H1 (cell line): ENCODE results near the gene FTCDNL1. TPM values are rescaled to one million over a fixed set of nuclear protein-coding genes. Genes with fewer than 3 reads are reported as not detected.

ENCODE experiments used
- CTCF ChIA-PET: fragments of 300-600 bp; sonication (Branson Sonifier 250); formaldehyde crosslinking; loops from one replicate; lab custom pipeline; 2021; ENCODE audit not compliant: partially characterized antibody; lab: Charles Lee
- POLR2A ChIA-PET: fragments of 300-600 bp; sonication (Branson Sonifier 250); formaldehyde crosslinking; loops from one replicate; lab custom pipeline; 2021; ENCODE audit warnings: inconsistent platforms; ENCODE audit not compliant: partially characterized antibody; lab: Charles Lee
- DNase-seq, 2 experiments: peaks; one replicate each; pipeline versions ENCODE4 v3.0.0 to v3.0.0-alpha.2; 2010 to 2022; ENCODE audit warnings: low spot score in 2 of 2, low read depth in 1 of 2, mixed read lengths in 1 of 2
- FAIRE-seq: peaks from 2 replicates; lab custom pipeline; 2011; peaks lifted over from hg19 to GRCh38; lab: Jason Lieb, UNC
- H2AFZ ChIP-seq: 2 replicates; pipeline ENCODE4 v1.8.1; 2012; ENCODE audit warnings: low read length, inconsistent platforms
- H2AK5ac ChIP-seq: 2 replicates; pipeline ENCODE4 v1.6.1; 2013; ENCODE audit warnings: low read depth, low read length
- H2BK120ac ChIP-seq: replicated peaks from 2 replicates; pipeline ENCODE3; 2013; ENCODE audit warnings: low read depth, low read length, inconsistent platforms
- H2BK12ac ChIP-seq: 2 replicates; pipeline ENCODE4 v1.6.1; 2013; ENCODE audit warnings: low read depth, low read length
- H2BK15ac ChIP-seq: 2 replicates; pipeline ENCODE4 v1.6.1; 2013; ENCODE audit warnings: low read length
- H2BK20ac ChIP-seq: 2 replicates; pipeline ENCODE4 v1.6.1; 2013; ENCODE audit warnings: low read length
- H2BK5ac ChIP-seq: 2 replicates; pipeline ENCODE4 v1.6.1; 2013; ENCODE audit warnings: low read depth, low read length
- H3K14ac ChIP-seq: 2 replicates; pipeline ENCODE4 v1.6.1; 2013; ENCODE audit warnings: inconsistent platforms; ENCODE audit not compliant: insufficient read length
- H3K18ac ChIP-seq: 2 replicates; pipeline ENCODE4 v1.6.1; 2013; ENCODE audit warnings: low read length; ENCODE audit errors: extremely low read depth
- H3K23ac ChIP-seq: 2 replicates; pipeline ENCODE4 v1.6.1; 2013; ENCODE audit warnings: inconsistent platforms; ENCODE audit not compliant: insufficient read length
- H3K23me2 ChIP-seq: 2 replicates; pipeline ENCODE4 v1.6.1; 2013; ENCODE audit warnings: low read depth, low read length
- H3K27ac ChIP-seq: 2 replicates; pipeline ENCODE4 v1.6.1; 2011; ENCODE audit warnings: low read depth, low read length, inconsistent platforms
- H3K27me3 ChIP-seq, 4 experiments: replicated peaks in 1 of 4; 1 replicate in 1 of 4; 2 replicates in 3 of 4; pipeline versions ENCODE4 v1.6.1 to v1.8.1; 2011 to 2013; ENCODE audit warnings: low read length in 3 of 4, mild to moderate bottlenecking in 3 of 4, inconsistent platforms in 2 of 4, mixed read lengths in 2 of 4, moderate library complexity in 1 of 4; ENCODE audit not compliant: control insufficient read depth in 3 of 4, insufficient read depth in 3 of 4; ENCODE audit errors: extremely low read depth in 1 of 4
- H3K36me3 ChIP-seq, 4 experiments: 2 replicates each; pipeline versions ENCODE4 v1.6.1 to v1.8.1; 2011 to 2013; ENCODE audit warnings: mild to moderate bottlenecking in 4 of 4, low read length in 3 of 4, moderate library complexity in 2 of 4, control low read depth in 1 of 4, inconsistent platforms in 1 of 4; ENCODE audit not compliant: insufficient read depth in 4 of 4, control insufficient read depth in 2 of 4
- H3K4ac ChIP-seq: replicated peaks from 2 replicates; pipeline ENCODE3; 2013; ENCODE audit warnings: low read length, low read depth, mixed read lengths, inconsistent platforms; ENCODE audit not compliant: insufficient read length
- H3K4me1 ChIP-seq, 4 experiments: replicated peaks in 1 of 4; 1 replicate in 1 of 4; 2 replicates in 3 of 4; pipeline versions ENCODE4 v1.6.1 to v1.8.1; 2011 to 2013; ENCODE audit warnings: low read length in 3 of 4, inconsistent platforms in 2 of 4, mixed read lengths in 1 of 4; ENCODE audit not compliant: insufficient read depth in 4 of 4, control insufficient read depth in 3 of 4
- H3K4me2 ChIP-seq, 2 experiments: 2 replicates each; pipeline versions ENCODE4 v1.6.1 to v1.8.1; 2011 to 2013; ENCODE audit warnings: low read depth in 2 of 2, low read length in 2 of 2, control low read depth in 1 of 2, inconsistent platforms in 1 of 2, mild to moderate bottlenecking in 1 of 2; ENCODE audit not compliant: insufficient read depth in 1 of 2
- H3K4me3 ChIP-seq, 4 experiments: fragments of 200-600, 300-600 bp in 1 of 4; sonication (generic), shearing (Covaris generic), sonication (Bioruptor Twin) in 1 of 4; 2 replicates each; pipeline versions ENCODE4 v1.5.1 to v1.8.1; 2011 to 2016; ENCODE audit warnings: low read length in 4 of 4, low read depth in 3 of 4, control low read depth in 2 of 4, inconsistent platforms in 2 of 4, mild to moderate bottlenecking in 2 of 4, mixed read lengths in 1 of 4, moderate library complexity in 1 of 4; ENCODE audit not compliant: insufficient read depth in 2 of 4; ENCODE audit errors: extremely low read depth in 1 of 4
- H3K56ac ChIP-seq: replicated peaks from 2 replicates; pipeline ENCODE3; 2013; ENCODE audit warnings: low read depth, mild to moderate bottlenecking, mixed read lengths, low read length, inconsistent platforms; ENCODE audit not compliant: insufficient read length
- H3K79me1 ChIP-seq: 2 replicates; pipeline ENCODE4 v1.6.1; 2013; ENCODE audit warnings: low read depth, low read length, control low read depth
- H3K79me2 ChIP-seq, 2 experiments: 2 replicates each; pipeline versions ENCODE4 v1.6.1 to v1.8.1; 2012 to 2013; ENCODE audit warnings: low read length in 2 of 2, mild to moderate bottlenecking in 2 of 2, inconsistent platforms in 1 of 2; ENCODE audit not compliant: insufficient read depth in 2 of 2, control insufficient read depth in 1 of 2
- H3K9ac ChIP-seq, 4 experiments: replicated peaks in 1 of 4; 1 replicate in 1 of 4; 2 replicates in 3 of 4; pipeline versions ENCODE4 v1.6.1 to v1.8.1; 2011 to 2013; ENCODE audit warnings: low read depth in 3 of 4, low read length in 3 of 4, control low read depth in 2 of 4, mild to moderate bottlenecking in 2 of 4, moderate library complexity in 2 of 4, inconsistent platforms in 1 of 4; ENCODE audit errors: extremely low read depth in 1 of 4
- H3K9me3 ChIP-seq, 2 experiments: 2 replicates each; pipeline versions ENCODE4 v1.6.1 to v1.8.1; 2012 to 2013; ENCODE audit warnings: mild to moderate bottlenecking in 2 of 2, moderate library complexity in 2 of 2, control low read depth in 1 of 2, inconsistent platforms in 1 of 2, low read depth in 1 of 2, low read length in 1 of 2, mixed read lengths in 1 of 2; ENCODE audit not compliant: insufficient read depth in 2 of 2
- H4K20me1 ChIP-seq, 2 experiments: replicated peaks in 1 of 2; 2 replicates each; pipeline versions ENCODE3 to v1.8.1; 2011 to 2013; ENCODE audit warnings: inconsistent platforms in 2 of 2, low read length in 2 of 2, mild to moderate bottlenecking in 1 of 2; ENCODE audit not compliant: insufficient read depth in 2 of 2, control insufficient read depth in 1 of 2
- H4K5ac ChIP-seq: 2 replicates; pipeline ENCODE4 v1.6.1; 2013; ENCODE audit warnings: low read length, low read depth, mixed read lengths, inconsistent platforms; ENCODE audit not compliant: insufficient read length
- H4K8ac ChIP-seq: 2 replicates; pipeline ENCODE4 v1.8.0; 2013; ENCODE audit warnings: mild to moderate bottlenecking, moderate library complexity, low read length, inconsistent platforms; ENCODE audit not compliant: insufficient read depth; ENCODE audit errors: extremely low read depth
- H4K91ac ChIP-seq: replicated peaks from 2 replicates; pipeline ENCODE3; 2013; ENCODE audit warnings: low read length, mixed read lengths, inconsistent platforms; ENCODE audit not compliant: insufficient read length
- BACH1 ChIP-seq: IDR thresholded peaks from 2 replicates; pipeline ENCODE4 v1.6.1; 2012; ENCODE audit warnings: low read length, improper control_type of control experiment
- CTBP2 ChIP-seq: IDR thresholded peaks from 2 replicates; pipeline ENCODE4 v1.7.0; 2011; ENCODE audit warnings: borderline replicate concordance, mild to moderate bottlenecking, moderate library complexity, mixed read lengths, low read length; ENCODE audit not compliant: insufficient read depth, insufficient read length
- CTCF ChIP-seq, 3 experiments: IDR thresholded peaks; 1 replicate in 2 of 3; 2 replicates in 1 of 3; pipeline versions ENCODE4 v1.5.1 to v1.6.1; 2011; ENCODE audit warnings: low read length in 3 of 3, mild to moderate bottlenecking in 3 of 3, inconsistent platforms in 2 of 3, low read depth in 1 of 3, moderate library complexity in 1 of 3; ENCODE audit not compliant: insufficient read depth in 1 of 3; ENCODE audit errors: control extremely low read depth in 1 of 3
- KDM5A ChIP-seq: fragments of 200-600 bp; IDR thresholded peaks from 2 replicates; pipeline ENCODE4 v1.7.1; 2012; ENCODE audit warnings: mild to moderate bottlenecking, low read length, inconsistent platforms, mixed read lengths
- POLR2A ChIP-seq, 2 experiments: IDR thresholded peaks; 1 replicate in 1 of 2; 2 replicates in 1 of 2; pipeline ENCODE4 v1.6.1; 2011; ENCODE audit warnings: low read depth in 2 of 2, low read length in 2 of 2, mild to moderate bottlenecking in 2 of 2; ENCODE audit errors: control extremely low read depth in 1 of 2
- RFX5 ChIP-seq: IDR thresholded peaks from 2 replicates; pipeline ENCODE4 v1.6.1; 2011; ENCODE audit warnings: low read depth, low read length, improper control_type of control experiment, borderline replicate concordance
- RXRA ChIP-seq: IDR thresholded peaks from 2 replicates; pipeline ENCODE4 v1.6.1; 2011; ENCODE audit warnings: low read depth, mild to moderate bottlenecking, low read length, moderate library complexity; ENCODE audit not compliant: insufficient read depth
- SP2 ChIP-seq: IDR thresholded peaks from 2 replicates; pipeline ENCODE4 v1.6.1; 2012; ENCODE audit warnings: mild to moderate bottlenecking, low read length, inconsistent platforms
- TAF7 ChIP-seq: optimal IDR thresholded peaks from 2 replicates; pipeline ENCODE3; 2011; ENCODE audit warnings: low read depth, mild to moderate bottlenecking, inconsistent platforms, low read length, moderate library complexity, borderline replicate concordance
- YY1 ChIP-seq: IDR thresholded peaks from 2 replicates; pipeline ENCODE4 v1.6.1; 2011; ENCODE audit warnings: low read depth, mild to moderate bottlenecking, low read length
- WGBS, 2 experiments: shearing (Covaris generic) in 1 of 2; methylation state at CpG; one replicate each; pipeline versions ENCODE4 v1.1.6 to v1.1.7; 2013 to 2015; ENCODE audit warnings: low lambda C conversion rate in 2 of 2, mixed read lengths in 2 of 2, inconsistent platforms in 1 of 2, low coverage in 1 of 2, missing lambda C conversion rate in 1 of 2; ENCODE audit not compliant: insufficient replicate concordance in 2 of 2, insufficient coverage in 1 of 2, insufficient read length in 1 of 2; ENCODE audit errors: extremely low coverage in 1 of 2, missing lambda C conversion rate in 1 of 2; 5-methylcytosine and 5-hydroxymethylcytosine counted together
- polyA plus RNA-seq, 7 experiments: library from polyadenylated mRNA; depleted of rRNA in 3 of 7; stranded (reverse) in 5 of 7; unstranded in 2 of 7; fragments of >200 nt in 5 of 7; fragments of 200-250 nt in 2 of 7; gene quantifications; 1 replicate in 5 of 7; 2 replicates in 1 of 7; 4 replicates in 1 of 7; pipeline versions ENCODE4 v1.2.1 to v1.2.3, GENCODE V29; 2011 to 2013; ENCODE audit warnings: missing spikeins in 2 of 7, mixed read lengths in 2 of 7
- total RNA-seq: library from RNA; stranded (reverse); fragmentation: NEBNext Ultra II Directional; extraction: Animal tissue kit (Norgen Biotek cat#: 25700); gene quantifications from 2 replicates; pipeline ENCODE4 v1.2.1, GENCODE V29; 2021

FTCDNL1 gene
- total and polyA plus RNA-seq, 2 of the 8 experiments (the other 6 are each of a cell fraction or from before 2014, with no cell fraction given) = 0.41 to 0.97 TPM

- Histone ChIP-seq H4K91ac (no peak overlapping the region), H3K27me3 (no peaks in the 10 kb centered on the region), H3K56ac (no peak overlapping the region), H3K18ac (no peak overlapping the region), H2BK5ac (no peak overlapping the region), H3K36me3 (no peaks in the 10 kb centered on the region), H3K79me1 (no peaks in the 10 kb centered on the region), H3K27ac (no peak overlapping the region), H3K4me3 (no peak overlapping the region), H3K4me1 (no peaks in the 10 kb centered on the region), H2AK5ac (no peak overlapping the region), H3K14ac (no peak overlapping the region), H3K79me2 (no peaks in the 10 kb centered on the region), H3K9ac (no peak overlapping the region), H2BK120ac (no peak overlapping the region), H4K8ac (no peak overlapping the region), H3K23ac (no peak overlapping the region), H2BK20ac (no peak overlapping the region), H3K4me2 (no peak overlapping the region), H3K9me3 (no peaks in the 10 kb centered on the region), H4K20me1 (no peaks in the 10 kb centered on the region), H2BK15ac (no peak overlapping the region), H3K4ac (no peak overlapping the region), H2BK12ac (no peak overlapping the region), H2AFZ (no peak overlapping the region), H4K5ac (no peak overlapping the region), H3K23me2 (no peaks in the 10 kb centered on the region)
- WGBS, 2 experiments = 91% methylated on average over 12 of the region's 12 CpGs; no CpG with 5 or more reads in 1 of the 2 experiments
- POLR2A ChIA-PET = no interaction called here
- FAIRE-seq (no peak), DNase-seq (no peak)
- CTCF ChIA-PET = interaction anchor here (0.5 to 3.0 kb wide), 3 partner anchors 15 to 203 kb away, joined by 3 to 11 read pairs (median 3); no protein-coding TSS in a partner anchor
- TF ChIP-seq TAF7 (no peak), BACH1 (no peak), SP2 (no peak), KDM5A (no peak), CTCF (IDR thresholded peaks at IDR 0.05; ENCODE audit: control extremely low read depth in 1 of 3, insufficient read depth in 1 of 3, low read depth in 1 of 3, low read length in 3 of 3) (no peak), CTBP2 (no peak), YY1 (no peak), RFX5 (no peak), RXRA (no peak), POLR2A (IDR thresholded peaks at IDR 0.05; ENCODE audit: control extremely low read depth in 1 of 2, low read depth in 2 of 2, low read length in 2 of 2) (no peak)
Observed at GRCh38 chr2:199772035-199772976, 78.7 kb downstream of the FTCDNL1 start.
